Tibial nerve (tissue), 4 donors: ENCODE measurements around the gene MLLT6.

Experiments used
- CTCF ChIP-seq, 5 experiments: fragments of 200-600 bp in 3 of 5; fragments of 450-650 bp in 2 of 5; sonication (generic) in 3 of 5; IDR thresholded peaks; one replicate each; pipeline ENCODE4 v1.5.1; 2016 to 2019; ENCODE audit warnings: antibody characterized with exemption in 5 of 5, mild to moderate bottlenecking in 3 of 5, moderate library complexity in 2 of 5
- EP300 ChIP-seq, 2 donors: sonication (generic); formaldehyde crosslinking; IDR thresholded peaks; one replicate each; pipeline ENCODE4 v1.6.1; 2017; ENCODE audit warnings: antibody characterized with exemption in 2 of 2, mild to moderate bottlenecking in 1 of 2
- POLR2A ChIP-seq, 2 donors: fragments of 450-650 bp; IDR thresholded peaks; one replicate each; pipeline ENCODE4 v1.6.1; 2017; ENCODE audit warnings: antibody characterized with exemption in 2 of 2, mild to moderate bottlenecking in 2 of 2, moderate library complexity in 2 of 2

GRCh38 chr17:38727736-38728135 lies 22.7 kb downstream of the MLLT6 start:
- TF ChIP-seq EP300 (IDR thresholded peaks at IDR 0.05) = no peak
- TF ChIP-seq POLR2A (IDR thresholded peaks at IDR 0.05) = no peak
- TF ChIP-seq CTCF (IDR thresholded peaks at IDR 0.05) = no peak
